Stimulated activated CD4-positive, alpha-beta T cell treated with anti-CD3 and anti-CD28 coated beads, Interleukin-2, amount 100 ng/mL, for 4 hours (primary cell): ENCODE data around the gene RUSF1.
A peak's percentile ranks its signal among the peaks of the same experiment; 100 is the strongest.
"Not testable (repeated sequence)": the region's sequence is repeated elsewhere in the genome, so short reads cannot be mapped to it uniquely, and the experiment has no call there.

Experiments used
- DNase-seq: peaks from one replicate; pipeline ENCODE4 v3.0.0-alpha.2; 2020; ENCODE audit warnings: low read depth

RUSF1 gene

GRCh38 chr16:31517800-31518402 lies 9.7 kb upstream of the RUSF1 start:
- no peak for DNase-seq

- no peak for DNase-seq
Observed at GRCh38 chr16:31513884-31514283, 5.7 kb upstream of the RUSF1 start.

GRCh38 chr16:31513126-31513525 lies 4.9 kb upstream of the RUSF1 start:
- DNase-seq: no peak

- DNase-seq: no peak
Observed at GRCh38 chr16:31508706-31509195, 560 bp upstream of the RUSF1 start.

DNA sequence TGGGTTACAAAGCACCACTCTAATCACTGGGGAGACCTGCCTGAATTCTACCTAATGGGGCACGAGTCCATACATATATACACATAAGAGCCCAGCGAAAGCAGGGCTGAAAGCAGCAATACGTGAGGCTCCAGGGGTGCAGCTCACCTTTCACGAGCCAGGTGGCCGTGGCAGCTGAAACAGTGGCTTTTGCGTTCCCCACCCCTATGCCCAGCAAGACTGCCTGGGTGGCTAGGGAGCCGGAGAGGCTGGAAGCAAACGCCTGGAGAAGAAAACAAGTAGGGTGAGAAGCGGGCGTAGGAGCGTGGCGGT lies 618 bp downstream of the RUSF1 start:
- DNase-seq: no peak

DNA sequence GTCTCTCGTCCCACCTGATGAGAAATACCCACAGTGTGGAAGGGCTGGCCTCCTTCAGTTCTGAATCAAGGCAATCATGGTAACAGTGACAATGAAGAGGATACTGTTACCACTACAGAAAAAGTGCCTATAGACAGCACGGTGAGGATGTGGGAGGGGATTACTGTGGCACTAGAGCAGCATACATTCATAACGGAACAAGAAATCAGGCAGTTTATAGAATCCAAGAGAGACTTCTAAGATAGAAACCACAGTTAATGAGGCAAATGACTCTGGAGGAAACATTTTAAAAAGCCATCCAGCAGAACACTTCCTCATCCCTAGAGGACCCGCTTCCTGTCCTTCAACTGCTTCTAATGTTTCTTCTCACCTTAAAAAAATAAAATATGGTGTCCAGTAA lies 2.7 kb downstream of the RUSF1 start:
- no peak for DNase-seq

GRCh38 chr16:31504159-31504558 lies 4.0 kb downstream of the RUSF1 start:
- DNase-seq: no peak

- DNase-seq: not testable (repeated sequence)
Observed at GRCh38 chr16:31503555-31503954, 4.6 kb downstream of the RUSF1 start.

DNA sequence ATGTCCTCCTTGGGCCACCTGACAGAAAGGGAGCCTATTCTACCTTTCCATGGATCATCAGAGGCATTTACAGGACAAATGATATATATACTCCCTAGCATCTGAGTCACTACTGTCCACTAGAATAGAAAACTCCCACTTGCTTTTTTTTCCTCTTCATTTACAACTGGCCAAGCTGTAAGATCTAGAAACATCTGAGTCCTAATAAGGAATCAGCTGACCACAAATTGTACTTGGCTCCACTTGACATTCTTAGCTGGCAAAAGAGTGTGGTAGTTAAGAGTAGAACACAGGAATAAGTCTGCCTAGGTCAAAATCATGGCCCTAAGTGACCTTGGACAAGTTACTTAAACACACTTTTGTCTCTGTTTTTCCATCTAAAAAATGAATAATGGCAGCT lies 5.2 kb downstream of the RUSF1 start:
- DNase-seq: no peak

- DNase-seq: no peak
Observed at GRCh38 chr16:31501966-31502348, 6.2 kb downstream of the RUSF1 start.

- DNase-seq: no peak
Observed at GRCh38 chr16:31501226-31501965, 6.8 kb downstream of the RUSF1 start.

- DNase-seq: no peak
Observed at GRCh38 chr16:31499928-31500327, 8.3 kb downstream of the RUSF1 start.

GRCh38 chr16:31498493-31498892 lies 9.7 kb downstream of the RUSF1 start:
- DNase-seq: no peak

DNA sequence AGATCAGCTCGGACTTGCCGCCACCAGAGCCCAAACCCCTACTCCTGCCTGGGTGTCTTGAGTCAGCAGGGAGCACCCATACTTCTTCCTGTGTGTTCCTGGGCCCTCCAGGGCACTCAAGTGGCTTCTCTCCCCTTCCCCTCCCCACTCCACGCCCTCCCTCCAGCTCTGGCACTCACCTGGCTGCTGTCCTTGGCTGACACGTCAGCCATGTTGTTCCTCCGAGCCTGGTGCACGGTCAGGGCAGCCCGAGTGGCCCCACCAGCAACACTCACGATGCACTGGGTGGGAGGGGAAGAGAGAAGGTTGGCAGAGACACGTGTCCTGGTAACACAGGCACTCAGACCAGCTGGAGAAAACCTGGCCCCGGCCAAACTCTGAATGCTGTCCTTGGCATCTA lies 11.5 kb downstream of the RUSF1 start:
- no peak for DNase-seq

- no peak for DNase-seq
Observed at GRCh38 chr16:31493506-31494125, 14.6 kb downstream of the RUSF1 start.

DNA sequence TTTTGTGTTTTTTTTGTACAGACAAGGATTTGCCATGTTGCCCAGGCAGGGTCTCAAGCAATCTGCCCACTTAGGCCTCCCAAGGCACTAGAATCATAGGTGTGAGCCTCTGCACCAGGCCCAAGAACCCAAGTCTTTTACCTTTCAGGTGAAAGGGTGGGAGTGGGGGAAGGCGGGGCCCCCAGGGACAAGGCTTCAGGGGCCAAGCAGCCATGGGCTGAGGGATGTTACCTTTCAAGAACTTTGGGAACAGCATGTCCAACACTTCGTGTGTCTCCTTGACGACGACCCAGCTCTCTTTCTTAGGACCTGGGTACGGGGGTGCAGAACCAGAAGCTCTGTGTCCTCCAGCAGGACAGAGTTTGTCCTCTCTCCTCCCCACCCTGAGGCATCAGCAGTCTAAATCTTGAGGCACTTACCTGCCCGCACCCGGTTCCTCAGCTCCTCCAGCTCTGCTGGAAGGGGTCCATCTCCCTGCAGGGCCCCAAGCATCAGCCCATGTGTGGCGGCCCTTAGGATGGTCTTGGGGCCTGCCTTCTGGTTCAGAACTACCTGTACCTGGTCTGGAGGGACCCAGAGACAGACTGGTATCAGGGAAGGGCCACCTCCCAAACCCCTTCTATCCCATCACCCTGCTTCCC lies 16.3 kb downstream of the RUSF1 start:
- DNase-seq: no peak

GRCh38 chr16:31489616-31490584 lies 18.3 kb downstream of the RUSF1 start:
- DNase-seq: no peak

GRCh38 chr16:31489298-31489564 lies 19.0 kb downstream of the RUSF1 start:
- no peak for DNase-seq

- no peak for DNase-seq
Observed at GRCh38 chr16:31488468-31489297, 19.5 kb downstream of the RUSF1 start.

- DNase-seq: peak; percentile 52
Observed at GRCh38 chr16:31487720-31488467, 20.3 kb downstream of the RUSF1 start.
